Measurements from ENCODE around the gene ANK3. TPM values are rescaled to one million over a fixed set of nuclear protein-coding genes. Genes with fewer than 3 reads are reported as not detected.

The ANK3 gene
- total RNA-seq, 4 donors from 2014 or later, result 125 to 171 (median 149) TPM

DNA sequence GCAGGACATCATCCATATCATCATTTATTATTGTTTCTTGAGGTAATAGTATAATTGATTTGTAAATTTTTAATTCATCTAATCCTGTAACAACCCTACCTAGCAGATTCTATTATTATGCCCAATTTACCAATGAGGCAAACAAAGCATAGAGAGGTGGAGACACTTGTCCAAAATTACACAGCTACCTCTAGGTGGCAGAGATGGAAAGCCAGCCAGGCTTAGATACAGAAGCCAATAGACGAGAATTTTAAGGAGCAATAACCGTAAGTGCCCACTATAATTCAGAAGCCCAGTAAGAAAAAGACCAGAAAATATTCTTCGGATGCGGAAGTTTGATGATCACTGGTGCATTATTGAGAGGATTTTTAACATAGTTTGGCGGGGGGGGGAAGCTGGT, 54.0 kb downstream of the ANK3 start:
- no peak overlapping the region for H3K4me3 ChIP-seq
- H3K36me3 ChIP-seq, result no peaks in the 10 kb centered on the region
- H3K4me1 ChIP-seq, result no peaks in the 10 kb centered on the region
- intact Hi-C loops (cut with DNase I; ENCODE audit: low total_unique reads) (no loop called here), in situ Hi-C loops (cut with MboI; ENCODE audit: low sequenced_read_pairs in 4 of 4) (no loop called here)
- DNase-seq (no peak), ATAC-seq (no peak)
- H3K27ac ChIP-seq, result no peak overlapping the region
- no peaks in the 10 kb centered on the region for H3K9me3 ChIP-seq
- TF ChIP-seq POLR2A (IDR thresholded peaks at IDR 0.05), result no peak
- no peak for TF ChIP-seq CTCF (IDR thresholded peaks at IDR 0.05 in 4 of 5, conservative IDR thresholded peaks at IDR 0.05 in 1 of 5)
- no peaks in the 10 kb centered on the region for H3K27me3 ChIP-seq

- Histone ChIP-seq H3K27ac (no peak overlapping the region), H3K4me3 (no peak overlapping the region), H3K9me3 (no peaks in the 10 kb centered on the region), H3K4me1 (no peaks in the 10 kb centered on the region), H3K27me3 (no peaks in the 10 kb centered on the region), H3K36me3 (no peaks in the 10 kb centered on the region)
- intact Hi-C loops (cut with DNase I; ENCODE audit: low total_unique reads), result no loop called here
- ATAC-seq (no peak), DNase-seq (no peak)
- TF ChIP-seq CTCF (IDR thresholded peaks at IDR 0.05 in 4 of 5, conservative IDR thresholded peaks at IDR 0.05 in 1 of 5) (no peak), POLR2A (IDR thresholded peaks at IDR 0.05) (no peak)
- in situ Hi-C loops (cut with MboI; ENCODE audit: low sequenced_read_pairs in 4 of 4), result no loop called here
Measured at GRCh38 chr10:60334991-60335390, 54.7 kb downstream of the ANK3 start.

- no peak for DNase-seq
- H3K9me3 ChIP-seq, result peaks cover 0 to 3% (median 0%) of the 10 kb centered on the region in 3 donors
- no peaks in the 10 kb centered on the region for H3K36me3 ChIP-seq
- TF ChIP-seq CTCF (IDR thresholded peaks at IDR 0.05 in 4 of 5, conservative IDR thresholded peaks at IDR 0.05 in 1 of 5), result no peak
- TF ChIP-seq POLR2A (IDR thresholded peaks at IDR 0.05), result no peak
- H3K4me1 ChIP-seq, result no peaks in the 10 kb centered on the region
- in situ Hi-C loops (cut with MboI; ENCODE audit: low sequenced_read_pairs in 4 of 4), result no loop called here
- H3K4me3 ChIP-seq, result no peak overlapping the region
- intact Hi-C loops (cut with DNase I; ENCODE audit: low total_unique reads), result no loop called here
- ATAC-seq, result no peak
- H3K27me3 ChIP-seq, result no peaks in the 10 kb centered on the region
- H3K27ac ChIP-seq, result no peak overlapping the region
Measured at GRCh38 chr10:60332371-60332770, 57.3 kb downstream of the ANK3 start.

GRCh38 chr10:60331886-60332285, 57.8 kb downstream of the ANK3 start:
- in situ Hi-C loops (cut with MboI; ENCODE audit: low sequenced_read_pairs in 4 of 4) (no loop called here), intact Hi-C loops (cut with DNase I; ENCODE audit: low total_unique reads) (no loop called here)
- no peak overlapping the region for H3K4me3 ChIP-seq
- ATAC-seq (no peak), DNase-seq (no peak)
- no peaks in the 10 kb centered on the region for H3K36me3 ChIP-seq
- H3K9me3 ChIP-seq, result peaks cover 0 to 3% (median 0%) of the 10 kb centered on the region in 3 donors
- no peaks in the 10 kb centered on the region for H3K27me3 ChIP-seq
- H3K27ac ChIP-seq, result no peak overlapping the region
- TF ChIP-seq POLR2A (IDR thresholded peaks at IDR 0.05), result no peak
- no peak for TF ChIP-seq CTCF (IDR thresholded peaks at IDR 0.05 in 4 of 5, conservative IDR thresholded peaks at IDR 0.05 in 1 of 5)
- H3K4me1 ChIP-seq, result no peaks in the 10 kb centered on the region

DNA sequence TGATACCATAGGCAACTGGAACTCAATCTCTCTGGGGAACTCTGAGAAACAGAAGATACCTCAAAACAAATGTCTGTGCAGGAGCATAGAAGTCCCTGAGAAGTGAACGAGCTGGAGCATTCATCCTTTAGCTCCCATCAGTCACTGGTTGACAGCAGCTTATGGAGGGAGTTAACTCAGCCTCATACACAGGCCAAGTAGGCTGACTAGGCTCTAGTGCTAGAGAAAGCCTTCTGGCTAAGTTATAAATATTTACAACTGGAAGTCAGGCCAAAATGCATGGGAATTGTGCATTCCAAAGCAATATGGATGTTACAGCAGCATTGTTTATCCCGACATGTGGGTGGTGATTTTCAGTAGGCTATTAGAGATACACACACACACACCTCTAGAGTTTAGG, 66.5 kb downstream of the ANK3 start:
- H3K27ac ChIP-seq, result no peak overlapping the region
- H3K4me1 ChIP-seq, result no peaks in the 10 kb centered on the region
- ATAC-seq (no peak), DNase-seq (no peak)
- H3K9me3 ChIP-seq, result no peaks in the 10 kb centered on the region
- H3K4me3 ChIP-seq, result no peak overlapping the region
- H3K36me3 ChIP-seq, result no peaks in the 10 kb centered on the region
- H3K27me3 ChIP-seq, result no peaks in the 10 kb centered on the region
- in situ Hi-C loops (cut with MboI; ENCODE audit: low sequenced_read_pairs in 4 of 4) (no loop called here), intact Hi-C loops (cut with DNase I; ENCODE audit: low total_unique reads) (no loop called here)
- no peak for TF ChIP-seq CTCF (IDR thresholded peaks at IDR 0.05 in 4 of 5, conservative IDR thresholded peaks at IDR 0.05 in 1 of 5)
- no peak for TF ChIP-seq POLR2A (IDR thresholded peaks at IDR 0.05)
